Adrenal gland (tissue), 12 donors: ENCODE measurements around the gene FBLL1. TPM values are rescaled to one million over a fixed set of nuclear protein-coding genes. Genes with fewer than 3 reads are reported as not detected.

Source experiments
- microRNA-seq, 3 donors: library from miRNA; unstranded; fragments of <30 nt; microRNA quantifications; one replicate each; pipeline ENCODE4, GENCODE V29; 2017 to 2020
- polyA plus RNA-seq, 3 donors: library from polyadenylated mRNA; stranded (reverse); fragments of 200-250 nt in 2 of 3; fragments of 350-450 nt in 1 of 3; fragmentation: Illumina TruSeq in 1 of 3; extraction: RNeasy Lipid Tissue Mini Kit (QIAGEN cat#74804) in 1 of 3; gene quantifications; one replicate each; pipeline ENCODE4 v1.2.3, GENCODE V29; 2013 to 2014
- small RNA-seq, 2 donors: library from RNA; depleted of rRNA; stranded (forward); fragments of <200 nt; gene quantifications; one replicate each; pipeline ENCODE3, GENCODE V24; 2016
- total RNA-seq, 9 donors: library from RNA; depleted of rRNA in 4 of 9; stranded (reverse); fragments of >200 nt in 4 of 9; fragments of 120-200 nt in 1 of 9; fragmentation: NEBNext Ultra II Directional in 1 of 9; extraction: Animal tissue kit (Norgen Biotek cat#: 25700) in 1 of 9; gene quantifications; one replicate each; pipeline versions ENCODE4 v1.1.0 to v1.2.4, GENCODE V29; 2013 to 2023
- donor health status: healthy with polysubstance abuse.
- donor health status: Bipolar disorder and iron deficiency.
- donor health status: DM: yes; HTN: yes; CAD: no.
- donor health status: DM: no; HTN: no; CAD: no.
- donor health status: DM: no; HTN: no; CAD: no.
- donor health status: DM: yes; HTN: yes; CAD: no.

The FBLL1 gene
- total and polyA plus RNA-seq, 12 donors: 0.31 to 4.3 (median 1.1) TPM; not detected in 1

Small RNA genes within 50 kb of the gene (microRNA-seq; reads per million reads assigned to microRNA genes)
- gene MIR103A1 (0 reads per million in 3 donors), gene MIR103B1 (0 reads per million in 3 donors)

Small RNA genes within 50 kb of the gene (small RNA-seq; reads per million reads assigned to genes)
- 0.47 to 0.92 reads per million in 2 donors for gene MIR103A1

Other genes starting within 250 kb of the FBLL1 start
- gene WWC1, start 237.7 kb upstream of the FBLL1 start, total RNA-seq: 1 to 10 TPM in 3 of 9 donors, under 1 TPM in 6; 0.10 to 4.2 (median 0.42) TPM
- 1 to 10 TPM in 1 of 3 donors, under 1 TPM in 2; 0.54 to 5.8 (median 0.56) TPM for gene WWC1, start 237.7 kb upstream of the FBLL1 start, polyA plus RNA-seq
- gene RARS1, start 42.8 kb upstream of the FBLL1 start, total RNA-seq: 100 to 1,000 TPM in 1 of 9 donors, 10 to 100 TPM in 8; 40.3 to 114 (median 66.1) TPM
- 10 to 100 TPM; 36.6 to 82.3 (median 38.0) TPM for gene RARS1, start 42.8 kb upstream of the FBLL1 start, polyA plus RNA-seq
- gene PANK3, start 50.1 kb downstream of the FBLL1 start, total RNA-seq: 100 to 1,000 TPM in 2 of 9 donors, 10 to 100 TPM in 7; 27.8 to 130 (median 75.6) TPM
- 10 to 100 TPM in 1 of 3 donors, 1 to 10 TPM in 2; 5.2 to 53.0 (median 6.0) TPM for gene PANK3, start 50.1 kb downstream of the FBLL1 start, polyA plus RNA-seq